ENCODE data around the gene SDR42E2. TPM values are rescaled to one million over a fixed set of nuclear protein-coding genes. Genes with fewer than 3 reads are reported as not detected.

Gene SDR42E2
- 0.24 TPM for total RNA-seq
- long read RNA-seq, partial matches to known transcripts, result 0 of 1 reads
- long read RNA-seq, other reads (novel, unspliced or antisense), result 1 of 1 reads

GRCh38 chr16:22161999-22162655, at the start of gene SDR42E2:
Gene SDR42E2, plus strand, starts transcription at chr16:22162506. Its CDS starts 3,077 bp downstream, at chr16:22165583.
- Histone ChIP-seq H3K9me3 (no peaks in the 10 kb centered on the region), H3K36me3 (no peaks in the 10 kb centered on the region), H3K27me3 (ENCODE audit: low read depth) (peaks cover 22% of the 10 kb centered on the region), H3K27ac (no peak within 1 kb of the TSS), H3K4me1 (peaks cover 9% of the 10 kb centered on the region), H3K4me3 (peak within 1 kb of the TSS; percentile 14)
- DNase-seq (no peak), ATAC-seq (peak; percentile 60 to 73)
- TF ChIP-seq, protein P1, sequence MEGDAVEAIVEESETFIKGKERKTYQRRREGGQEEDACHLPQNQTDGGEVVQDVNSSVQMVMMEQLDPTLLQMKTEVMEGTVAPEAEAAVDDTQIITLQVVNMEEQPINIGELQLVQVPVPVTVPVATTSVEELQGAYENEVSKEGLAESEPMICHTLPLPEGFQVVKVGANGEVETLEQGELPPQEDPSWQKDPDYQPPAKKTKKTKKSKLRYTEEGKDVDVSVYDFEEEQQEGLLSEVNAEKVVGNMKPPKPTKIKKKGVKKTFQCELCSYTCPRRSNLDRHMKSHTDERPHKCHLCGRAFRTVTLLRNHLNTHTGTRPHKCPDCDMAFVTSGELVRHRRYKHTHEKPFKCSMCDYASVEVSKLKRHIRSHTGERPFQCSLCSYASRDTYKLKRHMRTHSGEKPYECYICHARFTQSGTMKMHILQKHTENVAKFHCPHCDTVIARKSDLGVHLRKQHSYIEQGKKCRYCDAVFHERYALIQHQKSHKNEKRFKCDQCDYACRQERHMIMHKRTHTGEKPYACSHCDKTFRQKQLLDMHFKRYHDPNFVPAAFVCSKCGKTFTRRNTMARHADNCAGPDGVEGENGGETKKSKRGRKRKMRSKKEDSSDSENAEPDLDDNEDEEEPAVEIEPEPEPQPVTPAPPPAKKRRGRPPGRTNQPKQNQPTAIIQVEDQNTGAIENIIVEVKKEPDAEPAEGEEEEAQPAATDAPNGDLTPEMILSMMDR (IDR thresholded peaks at IDR 0.05), result no peak
- intact Hi-C loops (cut with DNase I), result no loop called here

- intact Hi-C loops (cut with DNase I), result no loop called here
- no peak for DNase-seq
- H3K4me1 ChIP-seq, result no peaks in the 10 kb centered on the region
- no peak overlapping the region for H3K4me3 ChIP-seq
- no peak for ATAC-seq
- TF ChIP-seq, protein P1 (IDR thresholded peaks at IDR 0.05), result no peak
- H3K27me3 ChIP-seq (ENCODE audit: low read depth), result no peaks in the 10 kb centered on the region
- no peaks in the 10 kb centered on the region for H3K9me3 ChIP-seq
- no peaks in the 10 kb centered on the region for H3K36me3 ChIP-seq
- H3K27ac ChIP-seq, result no peak overlapping the region
Measured at GRCh38 chr16:22116095-22116700, 46.1 kb upstream of the SDR42E2 start.

DNA sequence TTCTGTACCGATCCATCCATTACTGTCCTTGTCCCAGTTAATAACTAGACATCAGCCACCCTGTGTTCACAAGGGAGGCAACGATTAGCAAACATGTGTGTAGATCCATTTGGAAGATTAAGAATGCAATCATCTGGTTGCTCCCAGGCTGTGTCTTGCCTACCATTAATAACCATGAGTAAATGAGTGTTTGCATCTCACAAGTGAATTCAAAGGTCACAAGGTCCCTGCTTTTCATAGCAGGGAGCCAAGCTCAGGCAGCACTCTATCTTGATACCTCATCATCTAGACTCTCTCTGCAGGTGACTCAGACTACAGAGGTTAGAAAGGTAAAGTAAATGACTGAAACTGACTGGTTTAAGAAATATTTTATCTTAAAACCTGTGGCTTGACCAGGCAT, 44.7 kb upstream of the SDR42E2 start:
- TF ChIP-seq, protein P1 (IDR thresholded peaks at IDR 0.05), result no peak
- intact Hi-C loops (cut with DNase I), result no loop called here
- Histone ChIP-seq H3K4me3 (no peak overlapping the region), H3K27me3 (ENCODE audit: low read depth) (no peaks in the 10 kb centered on the region), H3K27ac (no peak overlapping the region), H3K36me3 (no peaks in the 10 kb centered on the region), H3K9me3 (no peaks in the 10 kb centered on the region), H3K4me1 (no peaks in the 10 kb centered on the region)
- DNase-seq, result no peak
- no peak for ATAC-seq

DNA sequence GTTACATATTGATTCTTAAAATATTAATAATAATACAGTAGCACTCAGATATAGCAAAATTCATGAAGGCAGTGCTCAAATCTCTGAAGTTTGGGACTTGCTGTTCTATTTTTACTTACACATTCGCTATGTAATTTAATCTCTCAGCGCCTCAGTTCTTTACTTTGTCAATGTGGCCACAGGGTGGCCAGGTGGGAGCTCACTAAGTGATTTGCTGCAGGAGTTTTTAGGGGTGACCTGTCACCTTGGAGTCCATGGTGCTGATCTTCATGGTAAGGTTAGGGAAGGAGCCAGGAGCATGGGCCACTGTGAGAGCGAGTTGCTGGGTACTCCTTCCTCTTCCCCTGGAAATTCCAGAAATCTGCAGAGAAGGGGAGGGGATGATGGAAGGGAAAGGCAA, 41.9 kb upstream of the SDR42E2 start:
- Histone ChIP-seq H3K27ac (no peak overlapping the region), H3K27me3 (ENCODE audit: low read depth) (no peaks in the 10 kb centered on the region), H3K4me3 (no peak overlapping the region), H3K4me1 (no peaks in the 10 kb centered on the region), H3K36me3 (no peaks in the 10 kb centered on the region), H3K9me3 (no peaks in the 10 kb centered on the region)
- DNase-seq (no peak), ATAC-seq (no peak)
- TF ChIP-seq, protein P1 (IDR thresholded peaks at IDR 0.05), result no peak
- intact Hi-C loops (cut with DNase I), result no loop called here

DNA sequence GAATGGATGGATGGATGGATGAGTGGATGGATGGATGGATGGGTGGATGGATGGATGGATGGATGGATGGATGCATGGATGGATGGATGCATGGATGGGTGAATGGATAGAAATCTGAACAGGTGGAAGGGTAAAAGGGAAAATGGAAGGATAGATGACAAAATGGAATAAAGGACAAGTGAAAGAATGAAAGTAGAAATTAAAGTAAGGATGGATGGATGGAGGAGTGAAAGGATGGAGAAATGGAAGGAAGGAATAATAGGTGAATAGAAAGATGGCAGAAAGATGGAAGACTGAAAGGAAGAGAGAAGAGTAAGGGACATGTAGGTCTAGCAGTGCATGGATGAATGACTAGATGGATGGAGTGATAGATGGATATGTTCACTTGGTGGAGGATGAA, 40.1 kb upstream of the SDR42E2 start:
- Histone ChIP-seq H3K4me3 (no peak overlapping the region), H3K27ac (no peak overlapping the region), H3K9me3 (no peaks in the 10 kb centered on the region), H3K27me3 (ENCODE audit: low read depth) (no peaks in the 10 kb centered on the region), H3K4me1 (no peaks in the 10 kb centered on the region), H3K36me3 (no peaks in the 10 kb centered on the region)
- intact Hi-C loops (cut with DNase I), result no loop called here
- no peak for DNase-seq
- TF ChIP-seq, protein P1 (IDR thresholded peaks at IDR 0.05), result no peak
- no peak for ATAC-seq
